Anterior cingulate cortex (tissue), 58 donors: ENCODE measurements around the gene CLDN5.

Experiments
- DNase-seq, 58 donors: peaks; one replicate each; lab custom pipeline; 2025; lab: John Stamatoyannopoulos, UW

Gene CLDN5

DNA sequence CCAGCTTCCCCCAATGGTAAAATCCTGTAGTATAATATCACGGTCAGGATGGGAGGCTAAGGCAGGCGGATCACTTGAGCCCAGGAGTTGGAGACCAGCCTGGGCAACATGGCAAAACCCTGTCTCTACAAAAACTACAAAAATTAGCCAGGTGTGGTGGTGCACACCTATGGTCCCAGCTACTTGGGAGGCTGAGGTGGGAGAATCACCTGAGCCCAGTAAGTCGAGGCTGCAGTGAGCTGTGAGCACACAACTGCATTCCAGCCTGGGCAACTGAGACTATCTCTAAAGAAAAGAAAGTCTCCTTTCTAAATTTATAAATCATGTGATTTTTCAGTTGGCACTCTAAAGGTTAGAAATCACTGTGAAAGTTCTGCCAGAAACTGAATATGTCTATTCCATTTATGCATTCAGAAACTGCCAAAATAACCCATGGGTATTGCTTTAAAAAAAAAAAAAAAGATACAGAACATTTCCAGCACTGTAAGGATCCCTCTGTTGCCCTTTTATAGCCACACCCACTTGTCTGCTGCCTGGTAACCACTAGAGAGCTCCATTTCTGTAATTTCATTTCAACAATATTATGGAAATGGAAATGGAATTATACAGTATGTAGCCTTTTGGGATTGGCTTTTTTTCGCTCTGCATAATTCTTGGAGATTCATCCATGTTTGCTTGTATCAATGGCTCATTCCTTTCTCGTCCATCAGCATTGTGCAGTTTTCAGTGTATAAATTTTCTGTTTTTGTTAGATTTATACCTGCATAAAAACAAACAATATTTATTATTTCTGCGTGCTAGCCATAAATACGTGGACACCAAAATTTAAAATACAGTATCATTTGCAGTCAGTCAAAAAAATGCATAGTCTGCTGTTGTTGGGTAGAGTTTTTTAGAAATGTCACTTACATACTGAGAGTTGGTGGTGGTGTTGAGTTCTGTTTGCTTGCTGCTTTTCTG is 35.0 kb downstream of the CLDN5 start:
- DNase-seq = peak in 1 of 58 donors; percentile 2

DNA sequence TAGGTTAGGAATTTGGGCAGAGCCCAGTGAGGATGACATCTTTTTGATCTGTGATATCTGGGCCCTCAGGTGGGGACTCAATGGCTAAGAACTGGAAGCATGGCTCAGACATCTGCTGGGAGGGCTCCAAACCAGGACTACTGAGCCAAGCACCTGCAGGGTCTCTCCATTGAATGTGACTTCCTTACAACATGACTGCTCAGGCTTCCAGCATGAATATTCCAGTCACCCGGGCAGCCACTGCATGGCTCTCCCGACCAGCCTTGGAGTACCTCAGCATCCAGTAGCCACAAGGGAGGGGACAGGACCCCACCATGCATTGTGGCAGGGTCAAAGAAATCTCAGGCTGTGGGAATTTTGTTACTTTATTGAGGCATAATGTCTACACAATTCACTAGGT is 35.9 kb downstream of the CLDN5 start:
- DNase-seq = no peak

DNA sequence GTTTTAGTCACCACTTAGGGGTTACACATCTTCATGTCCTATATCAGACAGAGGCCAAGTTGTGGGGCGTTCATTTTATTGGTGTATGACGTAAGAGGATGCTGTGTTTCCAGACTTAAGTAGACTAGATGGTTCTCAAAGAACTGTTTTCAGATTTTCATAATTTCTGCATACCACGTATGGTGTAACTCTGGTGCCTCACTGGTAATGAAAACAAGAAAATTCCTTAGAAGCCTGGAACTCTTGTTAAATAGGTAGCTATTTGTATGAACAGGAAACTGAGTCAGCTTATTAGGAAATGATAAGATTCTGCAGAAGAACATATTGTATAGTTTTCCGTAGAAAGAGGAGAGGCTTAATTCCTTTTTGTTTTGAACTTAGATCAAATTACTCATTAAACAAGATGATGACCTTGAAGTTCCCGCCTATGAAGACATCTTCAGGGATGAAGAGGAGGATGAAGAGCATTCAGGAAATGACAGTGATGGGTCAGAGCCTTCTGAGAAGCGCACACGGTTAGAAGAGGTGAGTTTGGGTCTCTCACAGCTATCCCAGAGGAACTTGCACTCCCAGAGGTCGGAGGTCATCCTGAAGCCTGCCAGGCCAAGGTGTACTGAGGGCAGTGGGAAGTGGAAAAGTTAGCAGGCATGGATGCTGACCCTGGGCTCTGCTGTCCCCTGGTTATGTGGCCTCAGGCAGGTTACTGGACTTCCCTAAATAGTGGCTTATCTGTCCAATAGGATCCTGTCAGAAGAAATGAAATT is 40.5 kb downstream of the CLDN5 start:
- DNase-seq = no peak

DNA sequence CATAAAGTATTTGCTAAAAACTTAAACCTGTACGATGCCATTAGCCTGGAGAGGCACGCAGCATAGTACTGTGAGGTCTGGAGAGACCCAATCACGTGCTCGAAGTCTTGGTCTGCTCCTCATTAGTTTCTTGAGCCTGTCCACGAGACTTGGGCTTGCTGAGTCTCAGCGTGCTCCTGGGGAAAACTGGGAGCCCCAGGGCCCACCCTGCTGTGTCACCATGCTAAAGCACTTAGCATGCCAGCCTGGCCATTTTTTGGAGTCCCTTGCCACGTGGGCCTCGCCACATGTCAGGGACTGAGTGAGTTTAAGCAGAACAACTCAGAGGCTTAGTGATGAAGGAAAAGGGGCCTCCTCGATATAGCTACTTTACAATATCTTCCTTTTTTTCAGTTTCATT is 41.9 kb downstream of the CLDN5 start:
- DNase-seq = no peak

GRCh38 chr22:19480789-19481188 is 43.4 kb downstream of the CLDN5 start:
- no peak for DNase-seq

DNA sequence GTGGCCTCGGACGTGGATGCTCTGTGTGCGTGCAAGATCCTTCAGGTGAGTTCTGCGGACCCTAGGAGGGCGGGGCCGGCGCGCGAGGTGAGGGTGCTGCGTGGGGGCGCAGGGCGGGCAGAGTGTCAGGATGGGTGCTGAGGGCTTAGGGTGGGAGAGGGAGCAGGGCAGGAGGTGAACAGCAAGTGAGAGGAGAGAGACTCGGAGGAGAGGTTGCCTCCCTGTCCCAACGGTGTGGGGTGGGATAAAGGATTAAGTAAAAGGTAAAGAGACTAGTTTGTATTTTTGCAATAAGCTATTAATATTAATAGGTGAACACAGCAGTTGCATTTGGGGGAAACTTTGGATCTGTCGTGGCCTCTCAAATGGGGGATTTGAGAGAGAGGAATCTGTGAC is 44.0 kb downstream of the CLDN5 start:
- DNase-seq = peak in 2 of 58 donors; percentile 41 to 44

DNA sequence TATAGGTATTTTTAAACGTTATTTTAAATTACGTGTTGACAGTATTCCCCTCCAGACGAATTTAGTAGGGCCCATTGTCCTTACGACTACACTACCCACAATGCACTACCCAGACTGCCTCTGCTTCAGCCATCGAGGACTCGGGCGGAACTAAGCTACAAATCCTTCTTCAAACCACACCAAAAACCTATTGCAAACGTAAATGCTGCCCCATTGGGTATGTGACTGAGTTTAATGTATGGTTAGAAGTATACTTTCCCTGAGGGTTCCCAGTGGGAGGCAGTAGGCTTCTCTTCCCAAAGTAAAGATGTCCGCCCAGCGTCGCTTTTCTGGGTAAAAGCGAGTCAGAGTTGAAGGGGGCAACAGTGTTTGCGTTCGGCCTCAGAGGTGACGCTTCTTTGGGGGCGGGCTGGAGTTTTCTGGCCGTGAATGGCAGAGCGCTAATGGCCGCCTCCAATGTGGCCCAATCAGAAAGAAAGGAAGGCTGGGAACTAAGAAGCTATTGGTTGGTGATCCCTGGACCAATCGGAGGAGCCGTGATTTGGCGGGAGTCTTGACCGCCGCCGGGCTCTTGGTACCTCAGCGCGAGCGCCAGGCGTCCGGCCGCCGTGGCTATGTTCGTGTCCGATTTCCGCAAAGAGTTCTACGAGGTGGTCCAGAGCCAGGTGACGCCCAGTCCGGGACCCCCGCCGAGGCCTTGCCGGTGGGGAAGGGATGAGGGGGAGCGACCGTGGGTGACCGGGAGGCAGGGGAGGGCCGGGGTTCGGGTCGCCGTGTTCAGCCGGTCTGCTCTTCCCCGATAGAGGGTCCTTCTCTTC is 44.6 kb downstream of the CLDN5 start, which contains the start of gene CDC45:
Gene CDC45 (plus strand): TSS at position 566 of the 818 bp plus-strand sequence. CDS start 49 bp downstream, at position 615.
- peak; percentile 66 to 98 (median 95) for DNase-seq

- DNase-seq = peak in 57 of 58 donors; percentile 28 to 91 (median 75)
Measured at GRCh38 chr22:19478901-19479354, 45.3 kb downstream of the CLDN5 start, which contains the start of gene UFD1. Gene UFD1 (minus strand): TSS chr22:19479193. CDS start chr22:19479085, 108 bp downstream.

- DNase-seq = no peak
Measured at GRCh38 chr22:19478045-19478900, 45.9 kb downstream of the CLDN5 start.

DNA sequence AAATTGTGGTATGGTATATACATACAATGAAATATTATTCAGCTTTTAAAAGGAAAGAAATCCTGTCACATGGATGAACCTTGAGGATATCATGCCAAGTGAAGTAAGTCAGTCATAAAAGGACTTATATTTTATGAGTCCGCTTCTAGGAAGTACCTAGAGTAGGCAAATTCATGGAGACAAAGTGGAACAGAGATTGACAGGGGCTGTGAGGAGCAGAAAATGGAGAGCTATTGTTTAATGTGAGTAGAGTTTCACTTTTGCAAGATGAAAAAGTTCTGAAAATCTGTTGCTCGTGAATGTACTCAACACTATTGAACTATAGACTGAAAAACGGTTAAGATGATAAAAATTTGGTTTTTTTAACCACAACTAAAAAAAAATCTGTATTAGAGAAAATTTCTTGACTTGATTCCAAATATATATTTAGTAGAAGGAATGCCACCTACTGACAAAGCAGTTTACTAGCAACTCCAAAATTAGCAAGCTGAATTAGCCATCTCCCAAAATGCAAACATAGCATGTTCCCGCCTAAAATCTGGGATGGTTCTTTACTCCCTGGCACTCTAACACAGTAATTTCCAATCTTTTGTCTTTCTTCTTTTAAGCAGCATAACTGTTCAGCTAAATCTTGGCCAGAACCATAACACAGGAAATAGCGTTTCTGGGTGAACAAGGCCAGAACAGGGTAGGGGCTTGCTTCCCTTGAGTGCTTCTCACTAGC is 46.7 kb downstream of the CLDN5 start:
- DNase-seq = no peak

DNA sequence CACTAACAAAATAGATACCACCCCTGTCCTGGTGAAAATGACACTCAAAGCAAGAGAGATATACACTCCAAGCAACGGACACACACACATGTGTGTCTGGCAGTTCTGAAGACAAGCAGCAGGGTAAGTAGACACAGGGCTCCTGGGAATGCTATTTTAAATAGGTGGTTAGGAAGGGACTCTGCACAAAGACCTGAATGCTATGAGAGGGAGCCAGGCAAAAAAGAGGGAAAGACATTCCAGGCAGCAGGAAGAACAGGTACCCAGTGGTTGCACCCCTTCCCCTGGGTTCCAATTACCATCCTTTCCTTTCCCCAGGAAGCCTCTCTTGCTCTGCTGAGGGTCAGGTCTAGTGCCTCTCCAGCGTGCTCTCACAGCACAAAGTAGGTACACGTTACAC is 48.2 kb downstream of the CLDN5 start:
- no peak for DNase-seq

- DNase-seq = no peak
Measured at GRCh38 chr22:19473578-19473977, 50.6 kb downstream of the CLDN5 start.
